SU-DHL-6 (cell line): ENCODE results near the gene FBF1.

Source experiments
- H2AFZ ChIP-seq: fragments of 200-600 bp; sonication (generic); 2 replicates; pipeline ENCODE4 v1.6.1; 2014; ENCODE audit warnings: low read depth, mild to moderate bottlenecking, moderate library complexity, mixed read lengths, antibody characterized with exemption, low read length; ENCODE audit not compliant: severe bottlenecking
- H3F3A ChIP-seq: fragments of 200-600 bp; shearing (Covaris generic); 2 replicates; pipeline ENCODE4 v1.6.0; 2016; ENCODE audit warnings: antibody characterized with exemption, mild to moderate bottlenecking; ENCODE audit not compliant: insufficient read depth
- H3K27ac ChIP-seq: fragments of 200-600 bp; sonication (generic); 2 replicates; pipeline ENCODE4 v1.5.1; 2016; ENCODE audit warnings: low read depth, mild to moderate bottlenecking, low read length, moderate library complexity, mixed read lengths
- H3K27me3 ChIP-seq: fragments of 200-600 bp; sonication (generic), shearing (Covaris generic); 2 replicates; pipeline ENCODE4 v1.6.0; 2014; ENCODE audit warnings: mild to moderate bottlenecking, low read length
- H3K36me3 ChIP-seq: fragments of 200-600 bp; sonication (generic); 2 replicates; pipeline ENCODE4 v1.6.1; 2014; ENCODE audit warnings: mild to moderate bottlenecking, low read length, mixed read lengths
- H3K4me2 ChIP-seq: fragments of 300-600, 200-600 bp; shearing (Covaris generic), sonication (generic); 2 replicates; pipeline ENCODE4 v1.6.0; 2014; ENCODE audit warnings: low read length, low read depth, mild to moderate bottlenecking; ENCODE audit not compliant: poor library complexity, severe bottlenecking
- H3K4me3 ChIP-seq: fragments of 200-600 bp; sonication (generic); 2 replicates; pipeline ENCODE4 v1.5.1; 2014; ENCODE audit warnings: antibody characterized with exemption, low read length, mild to moderate bottlenecking, mixed read lengths; ENCODE audit not compliant: insufficient read depth, poor library complexity, severe bottlenecking
- H3K79me2 ChIP-seq: fragments of 200-600 bp; sonication (generic); 2 replicates; pipeline ENCODE4 v1.6.1; 2014; ENCODE audit warnings: mild to moderate bottlenecking, low read length, moderate library complexity; ENCODE audit not compliant: insufficient read depth
- H3K9ac ChIP-seq: fragments of 200-600 bp; sonication (generic); 2 replicates; pipeline ENCODE4 v1.7.0; 2014; ENCODE audit warnings: mild to moderate bottlenecking, low read length
- H3K9me2 ChIP-seq: fragments of 200-600 bp; sonication (generic); replicated peaks from 2 replicates; pipeline ENCODE4 v1.6.1; 2014; ENCODE audit warnings: low read length; ENCODE audit not compliant: insufficient read depth
- H3K9me3 ChIP-seq: fragments of 200-600 bp; sonication (generic); 2 replicates; pipeline ENCODE4 v1.6.1; 2014; ENCODE audit warnings: low read length, mixed read lengths; ENCODE audit not compliant: insufficient read depth
- H4K20me1 ChIP-seq: fragments of 200-600 bp; sonication (generic); 2 replicates; pipeline ENCODE4 v1.6.1; 2014; ENCODE audit warnings: low read depth, mild to moderate bottlenecking, antibody characterized with exemption, low read length, moderate library complexity, mixed read lengths
- CTCF ChIP-seq: fragments of 200-600 bp; sonication (generic); IDR thresholded peaks from one replicate; pipeline ENCODE4 v1.5.1; 2017; ENCODE audit warnings: antibody characterized with exemption, mild to moderate bottlenecking, low read length, moderate library complexity; ENCODE audit not compliant: insufficient read depth, poor library complexity, severe bottlenecking
- EZH2phosphoT487 ChIP-seq: fragments of 200-600 bp; sonication (generic), shearing (Covaris generic); conservative IDR thresholded peaks from 2 replicates; pipeline ENCODE4 v1.6.1; 2018; ENCODE audit warnings: mild to moderate bottlenecking, antibody characterized with exemption, low read length, moderate library complexity, mixed read lengths

FBF1 gene

GRCh38 chr17:75943491-75943890 lies 2.6 kb upstream of the FBF1 start:
- H3K9me3 ChIP-seq, result no peaks in the 10 kb centered on the region

GRCh38 chr17:75942473-75942872 lies 1.6 kb upstream of the FBF1 start:
- Histone ChIP-seq H3K9me3 (no peaks in the 10 kb centered on the region), H2AFZ (no peak overlapping the region), H3K9me2 (no peaks in the 10 kb centered on the region), H3K27ac (no peak overlapping the region), H3K4me2 (no peak overlapping the region), H3K9ac (no peak overlapping the region), H3F3A (no peaks in the 10 kb centered on the region), H3K36me3 (no peaks in the 10 kb centered on the region), H3K4me3 (no peak overlapping the region), H4K20me1 (no peaks in the 10 kb centered on the region), H3K79me2 (0 out of 2 replicates have a peak, but pooled peaks cover 2% of the 10 kb centered on the region), H3K27me3 (no peaks in the 10 kb centered on the region)
- TF ChIP-seq EZH2phosphoT487 (no peak), CTCF (no peak)

More at GRCh38 chr17:75943491-75943890, 2.6 kb upstream of the FBF1 start:
- no peak overlapping the region for H3K4me3 ChIP-seq
- 0 out of 2 replicates have a peak, but pooled peaks cover 2% of the 10 kb centered on the region for H3K79me2 ChIP-seq
- no peak overlapping the region for H3K9ac ChIP-seq
- no peaks in the 10 kb centered on the region for H3F3A ChIP-seq
- H2AFZ ChIP-seq, result no peak overlapping the region
- H3K4me2 ChIP-seq, result no peak overlapping the region
- H3K27ac ChIP-seq, result no peak overlapping the region
- no peaks in the 10 kb centered on the region for H3K27me3 ChIP-seq
- TF ChIP-seq EZH2phosphoT487 (no peak), CTCF (no peak)
- no peaks in the 10 kb centered on the region for H4K20me1 ChIP-seq
- H3K9me2 ChIP-seq, result no peaks in the 10 kb centered on the region
- no peaks in the 10 kb centered on the region for H3K36me3 ChIP-seq

GRCh38 chr17:75941442-75941819 lies 589 bp upstream of the FBF1 start:
- H3K36me3 ChIP-seq, result no peaks in the 10 kb centered on the region
- H2AFZ ChIP-seq, result peak overlapping the region; percentile 62
- no peaks in the 10 kb centered on the region for H3K27me3 ChIP-seq
- no peaks in the 10 kb centered on the region for H4K20me1 ChIP-seq
- no peak overlapping the region for H3K27ac ChIP-seq
- H3K4me3 ChIP-seq, result peak overlapping the region; percentile 70
- no peak for TF ChIP-seq CTCF
- TF ChIP-seq EZH2phosphoT487, result no peak
- H3K79me2 ChIP-seq, result 0 out of 2 replicates have a peak, but pooled peaks cover 2% of the 10 kb centered on the region
- H3K9me3 ChIP-seq, result no peaks in the 10 kb centered on the region
- H3K9me2 ChIP-seq, result no peaks in the 10 kb centered on the region
- H3K4me2 ChIP-seq, result peak overlapping the region; percentile 66
- H3K9ac ChIP-seq, result peak overlapping the region; percentile 91
- no peaks in the 10 kb centered on the region for H3F3A ChIP-seq
